GM18526 (cell line): ENCODE results near the gene ATXN7L3B.

Experiments
- POLR2A ChIP-seq: IDR thresholded peaks from 3 replicates; pipeline ENCODE4 v1.6.1; 2011; ENCODE audit not compliant: insufficient read length; ENCODE audit errors: extremely low read depth

ATXN7L3B gene

GRCh38 chr12:74539261-74539660 is 1.6 kb downstream of the ATXN7L3B start:
- TF ChIP-seq POLR2A, result no peak

GRCh38 chr12:74539765-74540526 is 2.3 kb downstream of the ATXN7L3B start:
- no peak for TF ChIP-seq POLR2A

DNA sequence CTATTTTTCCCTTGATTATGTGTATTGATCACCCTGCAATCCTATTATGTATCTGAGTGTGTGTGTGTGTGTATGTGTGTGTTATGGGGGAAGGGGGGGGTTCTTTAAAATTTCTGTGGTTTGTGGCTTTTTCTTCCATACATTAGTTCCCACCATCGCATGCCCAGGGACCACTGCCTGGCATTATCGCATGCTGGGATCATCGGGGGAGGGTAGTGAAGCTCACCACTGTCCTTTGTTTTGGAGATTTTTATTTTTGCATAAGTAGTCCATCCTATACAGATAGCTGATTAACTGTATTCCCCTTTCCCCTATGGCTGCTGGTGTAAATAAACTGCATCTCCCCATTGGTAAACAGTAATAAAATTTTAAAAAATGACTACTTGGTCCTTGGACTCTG is 3.4 kb downstream of the ATXN7L3B start:
- no peak for TF ChIP-seq POLR2A

DNA sequence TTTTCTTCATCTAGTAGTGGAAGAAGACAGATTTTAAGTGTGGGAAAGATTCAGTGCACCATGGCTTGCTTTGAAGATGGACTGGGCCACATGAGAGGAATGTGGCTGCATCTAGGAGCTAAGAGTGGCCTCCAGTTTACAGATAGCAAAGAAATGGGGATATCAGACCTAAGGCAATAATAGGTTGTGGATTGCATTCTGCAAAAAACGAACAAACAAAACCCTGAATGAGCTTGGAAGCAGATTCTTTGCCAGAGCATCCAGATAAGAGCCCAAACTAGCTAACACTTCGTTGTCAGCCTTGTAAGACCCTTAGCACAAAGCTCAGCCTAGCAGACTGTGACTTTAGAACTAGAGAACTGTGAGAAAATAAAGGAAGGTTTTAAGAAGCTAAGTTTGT is 9.6 kb downstream of the ATXN7L3B start:
- TF ChIP-seq POLR2A, result no peak

DNA sequence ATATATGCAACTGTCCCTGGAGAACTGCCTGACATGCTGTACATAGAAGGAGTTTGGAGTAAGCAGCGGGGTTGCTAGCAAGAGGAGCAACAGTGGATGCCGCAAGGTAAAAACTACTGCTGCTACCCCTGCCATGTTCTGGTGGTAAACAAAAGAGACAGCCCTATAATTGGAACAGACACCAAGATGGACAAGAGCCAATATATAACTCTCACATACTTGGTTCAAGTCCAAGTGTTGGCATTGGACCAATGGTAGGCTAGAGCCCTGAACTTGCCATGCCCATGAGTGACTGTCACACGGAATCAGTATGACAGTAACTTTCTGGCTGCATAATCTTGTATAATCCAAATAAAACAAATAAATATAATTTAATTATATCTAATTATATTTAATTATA is 13.7 kb downstream of the ATXN7L3B start:
- no peak for TF ChIP-seq POLR2A

GRCh38 chr12:74552201-74552600 is 14.6 kb downstream of the ATXN7L3B start:
- no peak for TF ChIP-seq POLR2A

GRCh38 chr12:74559728-74560127 is 22.1 kb downstream of the ATXN7L3B start:
- TF ChIP-seq POLR2A, result no peak

DNA sequence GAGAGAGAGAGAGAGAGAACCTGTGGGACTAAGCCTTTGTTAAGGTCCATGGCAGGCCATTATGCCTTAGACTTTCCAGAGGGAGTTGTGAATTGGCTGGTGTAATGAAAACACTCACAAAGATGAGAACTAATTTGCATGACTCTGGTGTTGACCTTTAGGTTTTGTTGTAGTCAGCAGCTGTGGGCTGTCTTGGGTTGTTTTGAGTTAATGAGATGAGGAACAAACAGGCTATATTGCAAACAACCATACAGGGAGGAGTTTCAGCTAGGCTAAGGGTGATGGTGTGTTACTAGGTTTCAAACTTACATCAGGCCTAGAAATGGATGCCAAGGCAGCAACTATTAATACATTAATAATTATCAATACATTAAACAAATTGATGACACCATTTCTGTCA is 26.3 kb downstream of the ATXN7L3B start:
- TF ChIP-seq POLR2A, result no peak

GRCh38 chr12:74578486-74578885 is 40.9 kb downstream of the ATXN7L3B start:
- no peak for TF ChIP-seq POLR2A

- no peak for TF ChIP-seq POLR2A
Observed at GRCh38 chr12:74579446-74579845, 41.8 kb downstream of the ATXN7L3B start.

- no peak for TF ChIP-seq POLR2A
Observed at GRCh38 chr12:74579981-74580380, 42.3 kb downstream of the ATXN7L3B start.

- no peak for TF ChIP-seq POLR2A
Observed at GRCh38 chr12:74581439-74581838, 43.8 kb downstream of the ATXN7L3B start.

GRCh38 chr12:74584483-74585062 is 46.9 kb downstream of the ATXN7L3B start:
- TF ChIP-seq POLR2A, result no peak

- no peak for TF ChIP-seq POLR2A
Observed at GRCh38 chr12:74586251-74586650, 48.6 kb downstream of the ATXN7L3B start.
